H1 (cell line): ENCODE data around the gene TSEN2. TPM values are rescaled to one million over a fixed set of nuclear protein-coding genes. Genes with fewer than 3 reads are reported as not detected.

Experiments used
- EGR1 ChIP-seq: IDR thresholded peaks from 2 replicates; pipeline ENCODE4 v1.6.1; 2011; ENCODE audit warnings: low read depth, low read length, borderline replicate concordance
- GABPA ChIP-seq: IDR thresholded peaks from 2 replicates; pipeline ENCODE4 v1.6.1; 2011; ENCODE audit warnings: mild to moderate bottlenecking, low read length, moderate library complexity, borderline replicate concordance; ENCODE audit not compliant: insufficient read depth
- HDAC2 ChIP-seq, 2 experiments: fragments of 300-600 bp in 1 of 2; sonication (generic) in 1 of 2; IDR thresholded peaks; 2 replicates each; pipeline ENCODE4 v1.6.1; 2011 to 2012; ENCODE audit warnings: low read depth in 2 of 2, low read length in 2 of 2, mild to moderate bottlenecking in 2 of 2, moderate library complexity in 2 of 2, borderline replicate concordance in 1 of 2, inconsistent platforms in 1 of 2
- JUN ChIP-seq: IDR thresholded peaks from 2 replicates; pipeline ENCODE4 v1.6.1; 2011; ENCODE audit warnings: low read depth, mild to moderate bottlenecking, improper control_type of control experiment, low read length
- RBBP5 ChIP-seq: IDR thresholded peaks from 2 replicates; pipeline ENCODE4 v1.7.1; 2012; ENCODE audit warnings: low read depth, mild to moderate bottlenecking, inconsistent platforms, low read length, moderate library complexity, borderline replicate concordance
- SIRT6 ChIP-seq: IDR thresholded peaks from one replicate; pipeline ENCODE4 v1.7.1; 2012; ENCODE audit warnings: low read length, inconsistent platforms
- polyA plus RNA-seq, 7 experiments: library from polyadenylated mRNA; depleted of rRNA in 3 of 7; stranded (reverse) in 5 of 7; unstranded in 2 of 7; fragments of >200 nt in 5 of 7; fragments of 200-250 nt in 2 of 7; gene quantifications; 1 replicate in 5 of 7; 2 replicates in 1 of 7; 4 replicates in 1 of 7; pipeline versions ENCODE4 v1.2.1 to v1.2.3, GENCODE V29; 2011 to 2013; ENCODE audit warnings: missing spikeins in 2 of 7, mixed read lengths in 2 of 7
- total RNA-seq: library from RNA; stranded (reverse); fragmentation: NEBNext Ultra II Directional; extraction: Animal tissue kit (Norgen Biotek cat#: 25700); gene quantifications from 2 replicates; pipeline ENCODE4 v1.2.1, GENCODE V29; 2021

The TSEN2 gene
- total and polyA plus RNA-seq, 2 of the 8 experiments (the other 6 are each of a cell fraction or from before 2014, with no cell fraction given): 16.1 to 22.4 TPM

DNA sequence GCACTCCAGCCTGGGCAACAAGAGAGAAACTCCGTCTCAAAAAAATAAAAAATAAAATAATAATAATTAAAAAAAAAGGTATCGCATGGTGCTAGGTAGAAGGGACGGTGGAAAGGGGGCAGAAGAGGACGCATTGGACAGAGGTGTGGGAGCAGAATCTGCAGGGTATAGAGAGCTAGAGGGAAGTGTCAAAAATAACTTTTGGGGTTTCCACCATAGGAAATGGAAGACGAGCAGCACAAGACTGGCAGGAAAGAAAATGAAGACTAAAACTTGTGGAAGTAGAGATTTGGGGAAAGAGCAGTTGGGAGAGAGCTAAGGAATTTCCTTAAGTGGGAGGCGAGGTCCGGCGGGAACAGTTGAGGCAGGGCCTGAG lies 72.0 kb downstream of the TSEN2 start (continued):
- no peak for TF ChIP-seq RBBP5
- no peak for TF ChIP-seq GABPA
- no peak for TF ChIP-seq SIRT6
- no peak for TF ChIP-seq EGR1
- no peak for TF ChIP-seq JUN
- TF ChIP-seq HDAC2 (IDR thresholded peaks at IDR 0.05; ENCODE audit: borderline replicate concordance in 1 of 2, low read depth in 2 of 2, low read length in 2 of 2): no peak
